K562 (cell line): Measurements from ENCODE around the gene DGKB. TPM values are rescaled to one million over a fixed set of nuclear protein-coding genes. Genes with fewer than 3 reads are reported as not detected.
"Not testable (repeated sequence)": the region's sequence is repeated elsewhere in the genome, so short reads cannot be mapped to it uniquely, and the experiment has no call there.

Experiments used
- ATAC-seq: fragments of 200-7000 bp; cut with Tn5 transposase; 3 replicates; pipeline ENCODE4 v1.9.1; 2020; ENCODE audit warnings: moderate library complexity
- BruUV-seq: library from RNA; stranded (reverse); fragments of 400-500 nt; replicated peaks from 2 replicates; lab custom pipeline; 2021; lab: Mats Ljungman, UMichigan
- CTCF ChIA-PET: fragments of 300-600 bp; formaldehyde crosslinking; extraction: SDS; loops from one replicate; lab custom pipeline; 2021; ENCODE audit warnings: low intra/inter-chr PET ratio; lab: Yijun Ruan, JAX
- POLR2A ChIA-PET: fragments of 300-600, 350-650 bp; sonication (Branson Sonifier 250); formaldehyde crosslinking; extraction: SDS; loops from one replicate; lab custom pipeline; 2021; ENCODE audit warnings: antibody characterized with exemption, inconsistent platforms; lab: Yijun Ruan, JAX
- DNase-seq, 4 experiments: peaks; one replicate each; pipeline versions ENCODE4 v3.0.0 to v3.0.0-alpha.2; 2011 to 2018; ENCODE audit warnings: low spot score in 3 of 4, mixed read lengths in 3 of 4; ENCODE audit errors: extremely low read depth in 1 of 4
- FAIRE-seq: peaks from 2 replicates; lab custom pipeline; 2011; peaks lifted over from hg19 to GRCh38; lab: Jason Lieb, UNC
- H2AFZ ChIP-seq: 2 replicates; pipeline ENCODE4 v1.6.0; 2011; ENCODE audit warnings: low read depth, low read length, control low read depth, inconsistent platforms
- H3K27ac ChIP-seq: fragments of 200-600 bp; 3 replicates; pipeline ENCODE4 v1.8.0; 2011; ENCODE audit warnings: low read depth, mild to moderate bottlenecking, control low read depth, inconsistent platforms, low read length, moderate library complexity, mixed read lengths; ENCODE audit errors: extremely low read depth
- H3K27me3 ChIP-seq, 2 experiments: fragments of 300-600 bp in 1 of 2; 2 replicates in 1 of 2; 3 replicates in 1 of 2; pipeline versions ENCODE4 v1.6.0 to v1.8.0; 2011; ENCODE audit warnings: inconsistent platforms in 2 of 2, low read length in 2 of 2, mild to moderate bottlenecking in 1 of 2, mixed read lengths in 1 of 2, moderate library complexity in 1 of 2; ENCODE audit not compliant: control insufficient read depth in 2 of 2, insufficient read depth in 2 of 2
- H3K36me3 ChIP-seq: fragments of 300-600 bp; 3 replicates; pipeline ENCODE4 v1.8.0; 2011; ENCODE audit warnings: mild to moderate bottlenecking, low read length, inconsistent platforms; ENCODE audit not compliant: control insufficient read depth, insufficient read depth
- H3K4me1 ChIP-seq, 2 experiments: fragments of 200-600 bp in 1 of 2; replicated peaks in 1 of 2; 2 replicates in 1 of 2; 3 replicates in 1 of 2; pipeline versions ENCODE4 v1.5.1 to v1.8.0; 2011; ENCODE audit warnings: inconsistent platforms in 2 of 2, low read length in 2 of 2, mild to moderate bottlenecking in 1 of 2, mixed read lengths in 1 of 2, moderate library complexity in 1 of 2; ENCODE audit not compliant: control insufficient read depth in 2 of 2, insufficient read depth in 2 of 2
- H3K4me2 ChIP-seq: 2 replicates; pipeline ENCODE4 v1.6.1; 2011; ENCODE audit warnings: low read length, control low read depth, inconsistent platforms, mixed read lengths; ENCODE audit not compliant: insufficient read depth
- H3K4me3 ChIP-seq: fragments of 200-600 bp; sonication (generic), shearing (Covaris generic); 2 replicates; pipeline ENCODE4 v1.5.1; 2016; ENCODE audit warnings: control low read depth, inconsistent platforms
- H3K79me2 ChIP-seq: fragments of 200-600 bp; 3 replicates; pipeline ENCODE4 v1.8.0; 2011; ENCODE audit warnings: low read length, inconsistent platforms; ENCODE audit not compliant: control insufficient read depth, insufficient read depth
- H3K9ac ChIP-seq, 2 experiments: 2 replicates each; pipeline versions ENCODE4 v1.6.0 to v1.6.1; 2011; ENCODE audit warnings: low read depth in 2 of 2, low read length in 2 of 2, control low read depth in 1 of 2, inconsistent platforms in 1 of 2, mild to moderate bottlenecking in 1 of 2, mixed read lengths in 1 of 2; ENCODE audit not compliant: insufficient read depth in 1 of 2
- H3K9me1 ChIP-seq: one replicate; pipeline ENCODE4 v1.6.0; 2011; ENCODE audit warnings: inconsistent platforms, mild to moderate bottlenecking, low read length, moderate library complexity; ENCODE audit not compliant: control insufficient read depth, insufficient read depth
- H3K9me3 ChIP-seq: replicated peaks from 2 replicates; pipeline ENCODE4 v1.5.1; 2011; ENCODE audit warnings: low read depth, low read length, inconsistent platforms; ENCODE audit not compliant: control insufficient read depth, insufficient read depth
- H4K20me1 ChIP-seq: replicated peaks from 2 replicates; pipeline ENCODE4 v1.6.1; 2011; ENCODE audit warnings: low read length, inconsistent platforms, mixed read lengths; ENCODE audit not compliant: control insufficient read depth, insufficient read depth
- ETS1 ChIP-seq: conservative IDR thresholded peaks from 2 replicates; pipeline ENCODE4 v1.6.1; 2011; ENCODE audit warnings: low read depth, mild to moderate bottlenecking, low read length; ENCODE audit not compliant: control insufficient read depth
- HEY1 ChIP-seq: fragments of 250-450 bp; sonication (Bioruptor Pico); IDR thresholded peaks from 2 replicates; pipeline ENCODE4 v1.5.0; 2020; ENCODE audit warnings: mild to moderate bottlenecking, moderate library complexity, borderline replicate concordance
- NCOA2 ChIP-seq, 2 experiments: fragments of 450-650 bp; IDR thresholded peaks; 2 replicates each; pipeline ENCODE4 v1.6.1; 2018; ENCODE audit warnings: mild to moderate bottlenecking in 2 of 2, moderate library complexity in 1 of 2; ENCODE audit not compliant: partially characterized antibody in 2 of 2
- NELFE ChIP-seq: IDR thresholded peaks from 2 replicates; pipeline ENCODE4 v1.6.1; 2011; ENCODE audit warnings: mild to moderate bottlenecking; ENCODE audit not compliant: insufficient read depth, insufficient read length
- ZNF395 ChIP-seq: fragments of 200-800 bp; sonication (Bioruptor generic); IDR thresholded peaks from 2 replicates; pipeline ENCODE4 v1.6.1; 2017; ENCODE audit warnings: missing genetic modification characterization, missing compliant biosample characterization
- ZNF518B ChIP-seq: fragments of 250-450 bp; sonication (Bioruptor Pico); IDR thresholded peaks from 2 replicates; pipeline ENCODE4 v1.5.0; 2021; ENCODE audit warnings: mild to moderate bottlenecking, moderate library complexity
- ZNF764 ChIP-seq: fragments of 250-450 bp; sonication (Bioruptor Pico); IDR thresholded peaks from 2 replicates; pipeline ENCODE4 v1.4.0; 2020; ENCODE audit warnings: low read depth, mild to moderate bottlenecking, moderate library complexity
- WGBS: fragments of 100-300 bp; shearing (Covaris generic); methylation state at CpG from one replicate; pipeline ENCODE4 v1.1.6; 2016; ENCODE audit warnings: low coverage, mixed read lengths; ENCODE audit not compliant: insufficient coverage; ENCODE audit errors: missing lambda C conversion rate; 5-methylcytosine and 5-hydroxymethylcytosine counted together
- in situ Hi-C: fragments of 300-500 bp; cut with MboI; formaldehyde crosslinking; loops from 4 replicates; pipeline ENCODE4 v1.15.0; 2018; ENCODE audit warnings: inconsistent platforms, mixed read lengths
- intact Hi-C: fragments of 100-400 bp; cut with micrococcal nuclease; formaldehyde crosslinking; loops from 2 replicates; pipeline ENCODE4 v1.14.2; 2022
- polyA plus RNA-seq, 8 experiments: library from polyadenylated mRNA; depleted of rRNA in 4 of 8; stranded (reverse) in 5 of 8; unstranded in 3 of 8; fragments of >200 nt; fragmentation: Nextera tagmentation in 2 of 8; fragmentation: Illumina TruSeq in 1 of 8; extraction: Ambion mirVana in 2 of 8; extraction: Trizol in 1 of 8; gene quantifications; 2 replicates each; pipeline versions ENCODE4 v1.2.1 to v1.2.3, GENCODE V29; 2011 to 2014; ENCODE audit warnings: inconsistent platforms in 1 of 8, missing spikeins in 1 of 8
- total RNA-seq, 7 experiments: library from RNA; depleted of rRNA in 6 of 7; stranded (reverse); fragments of >200 nt in 6 of 7; fragmentation: Illumina TruSeq in 2 of 7; extraction: Trizol in 2 of 7; gene quantifications; 2 replicates each; pipeline versions ENCODE4 v1.2.1 to v1.2.3, GENCODE V29; 2011 to 2021; ENCODE audit warnings: low replicate concordance in 1 of 7

The DGKB gene
- total and polyA plus RNA-seq, 9 of the 15 experiments (the other 6 are each of a cell fraction or from before 2014, with no cell fraction given): 0.01 TPM; not detected in 8

GRCh38 chr7:14279065-14279871, 623.3 kb downstream of the DGKB start:
- BruUV-seq: not testable (repeated sequence)

GRCh38 chr7:14275356-14275755, 627.2 kb downstream of the DGKB start:
- no peaks in the 10 kb centered on the region for H3K4me1 ChIP-seq
- no peak overlapping the region for H2AFZ ChIP-seq
- ATAC-seq (no peak), FAIRE-seq (no peak), DNase-seq (no peak)
- no peak overlapping the region for H3K9ac ChIP-seq
- no peak overlapping the region for H3K27ac ChIP-seq
- no TSS peak for BruUV-seq
- H3K27me3 ChIP-seq: no peaks in the 10 kb centered on the region
- no peaks in the 10 kb centered on the region for H3K9me1 ChIP-seq
- 0% methylated on average over 2 of the region's 2 CpGs for WGBS
- in situ Hi-C loops: no loop called here
- no peaks in the 10 kb centered on the region for H3K79me2 ChIP-seq
- no peaks in the 10 kb centered on the region for H3K36me3 ChIP-seq
- no peaks in the 10 kb centered on the region for H4K20me1 ChIP-seq
- H3K4me3 ChIP-seq: no peak overlapping the region
- ChIA-PET POLR2A (no interaction called here), CTCF (no interaction called here)
- H3K4me2 ChIP-seq: no peak overlapping the region
- no peaks in the 10 kb centered on the region for H3K9me3 ChIP-seq
- intact Hi-C loops: no loop called here
- TF ChIP-seq ZNF395 (CRISPR knock-in tag): no peak
- TF ChIP-seq HEY1: no peak
- TF ChIP-seq NCOA2 (IDR thresholded peaks at IDR 0.05; ENCODE audit: partially characterized antibody in 2 of 2): no peak
- TF ChIP-seq ZNF764 (CRISPR knock-in tag): no peak
- TF ChIP-seq ETS1: no peak
- no peak for TF ChIP-seq ZNF518B (CRISPR knock-in tag)
- TF ChIP-seq NELFE: no peak

More at GRCh38 chr7:14279065-14279871, 623.3 kb downstream of the DGKB start:
- DNase-seq, H3K9me3 ChIP-seq, intact Hi-C loops, H3K79me2 ChIP-seq, H3K4me1 ChIP-seq, FAIRE-seq, H3K36me3 ChIP-seq, POLR2A ChIA-PET, H3K27me3 ChIP-seq, H3K9me1 ChIP-seq, H3K27ac ChIP-seq, H2AFZ ChIP-seq, CTCF ChIA-PET, H3K9ac ChIP-seq, in situ Hi-C loops, ATAC-seq, H3K4me3 ChIP-seq, H4K20me1 ChIP-seq, H3K4me2 ChIP-seq: not testable (repeated sequence)
- WGBS: 0% methylated on average over 11 of the region's 21 CpGs
